NCI-H748 treated with DMSO at 0.1 percent for 48 hours (cell line): ENCODE measurements around the gene LINGO1.

Experiments
- DNase-seq: peaks from one replicate; lab custom pipeline; 2025; lab: John Stamatoyannopoulos, UW

The LINGO1 gene, protein sequence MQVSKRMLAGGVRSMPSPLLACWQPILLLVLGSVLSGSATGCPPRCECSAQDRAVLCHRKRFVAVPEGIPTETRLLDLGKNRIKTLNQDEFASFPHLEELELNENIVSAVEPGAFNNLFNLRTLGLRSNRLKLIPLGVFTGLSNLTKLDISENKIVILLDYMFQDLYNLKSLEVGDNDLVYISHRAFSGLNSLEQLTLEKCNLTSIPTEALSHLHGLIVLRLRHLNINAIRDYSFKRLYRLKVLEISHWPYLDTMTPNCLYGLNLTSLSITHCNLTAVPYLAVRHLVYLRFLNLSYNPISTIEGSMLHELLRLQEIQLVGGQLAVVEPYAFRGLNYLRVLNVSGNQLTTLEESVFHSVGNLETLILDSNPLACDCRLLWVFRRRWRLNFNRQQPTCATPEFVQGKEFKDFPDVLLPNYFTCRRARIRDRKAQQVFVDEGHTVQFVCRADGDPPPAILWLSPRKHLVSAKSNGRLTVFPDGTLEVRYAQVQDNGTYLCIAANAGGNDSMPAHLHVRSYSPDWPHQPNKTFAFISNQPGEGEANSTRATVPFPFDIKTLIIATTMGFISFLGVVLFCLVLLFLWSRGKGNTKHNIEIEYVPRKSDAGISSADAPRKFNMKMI

DNA sequence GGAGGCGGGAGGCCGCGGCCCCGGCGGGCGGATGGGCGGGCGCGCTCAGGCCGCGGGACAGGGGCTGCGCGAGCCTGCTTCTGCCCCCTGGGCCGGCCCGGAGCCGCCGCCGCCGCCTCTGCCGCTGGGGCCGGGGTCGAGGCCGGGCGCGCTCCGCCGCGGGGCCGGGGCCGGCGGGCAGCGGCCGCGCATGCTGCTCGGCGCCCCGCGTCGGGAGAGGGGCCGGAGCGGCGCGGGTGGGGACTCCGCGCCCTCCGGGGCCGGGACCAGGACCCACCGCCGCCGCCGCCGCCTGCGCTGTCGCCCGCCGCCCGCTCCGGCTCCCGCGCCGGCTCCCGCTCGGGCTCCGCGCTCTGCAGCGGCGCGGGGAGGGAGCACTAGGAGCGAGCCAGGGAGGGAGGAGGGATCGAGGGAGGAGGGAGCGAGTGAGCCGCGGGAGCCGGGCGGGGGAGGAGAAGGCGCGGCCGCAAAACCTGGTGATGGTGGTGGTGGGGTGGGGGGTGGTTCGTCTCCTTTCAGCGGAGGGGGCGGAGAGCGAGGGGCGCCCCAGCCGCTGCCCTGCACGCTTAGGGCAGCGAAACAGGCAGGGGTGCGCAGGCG lies at the start of gene LINGO1:
Gene LINGO1 (minus strand): TSS at position 379 of the 600 bp plus-strand sequence. CDS start 597 bp downstream, outside the sequence.
- no peak for DNase-seq

DNA sequence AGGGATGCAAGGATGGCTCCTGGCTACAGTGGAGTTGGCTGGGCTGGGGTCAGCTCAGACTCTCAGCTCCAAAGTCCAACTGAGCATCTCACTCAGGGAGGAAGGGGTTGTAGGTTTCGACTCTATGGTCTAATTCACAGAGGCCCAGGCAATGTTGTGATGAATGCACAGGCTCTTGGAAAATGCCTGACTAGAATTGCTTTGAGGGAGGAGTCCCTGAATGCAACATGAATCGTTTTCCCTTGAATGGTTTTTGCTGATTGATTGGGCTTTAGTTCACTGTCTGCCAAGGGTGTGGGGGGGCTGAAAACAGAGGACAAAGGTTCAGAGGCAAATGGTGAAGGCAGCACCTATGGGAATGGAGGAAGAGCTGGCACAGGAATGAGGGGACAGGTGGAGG lies 48.6 kb upstream of the LINGO1 start:
- DNase-seq, result no peak

GRCh38 chr15:77676569-77677375 lies 44.1 kb upstream of the LINGO1 start:
- DNase-seq, result no peak

DNA sequence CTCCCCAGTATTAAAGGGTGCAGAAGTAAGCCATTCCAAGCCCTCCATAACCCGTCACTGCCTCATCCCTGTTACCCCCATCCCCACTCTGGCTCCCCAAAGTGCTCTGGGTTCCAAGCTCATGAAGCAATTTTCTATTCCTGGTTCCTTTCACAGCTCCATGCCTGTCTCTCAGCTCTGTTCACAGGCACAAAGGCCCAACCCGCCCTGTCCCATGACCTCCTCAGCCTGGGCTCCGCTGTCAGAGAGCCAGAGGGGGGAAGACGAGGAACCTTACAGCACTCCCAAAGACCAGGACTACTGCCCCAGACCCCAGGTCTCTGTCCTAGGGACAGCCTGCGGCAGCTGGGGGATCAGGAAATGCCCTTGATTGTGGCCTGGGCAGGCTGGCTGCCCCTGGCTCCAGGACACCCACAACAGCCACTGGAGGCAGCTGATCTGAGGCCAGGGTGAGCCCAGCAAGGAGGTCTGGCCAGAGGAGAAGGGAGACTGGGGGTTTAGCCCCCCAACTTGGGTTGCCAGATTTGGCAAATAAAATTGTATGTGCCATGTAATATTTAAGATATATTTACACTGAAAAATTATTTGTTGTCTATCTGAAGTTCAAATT lies 43.2 kb upstream of the LINGO1 start:
- no peak for DNase-seq

GRCh38 chr15:77674327-77674726 lies 41.6 kb upstream of the LINGO1 start:
- DNase-seq, result no peak

DNA sequence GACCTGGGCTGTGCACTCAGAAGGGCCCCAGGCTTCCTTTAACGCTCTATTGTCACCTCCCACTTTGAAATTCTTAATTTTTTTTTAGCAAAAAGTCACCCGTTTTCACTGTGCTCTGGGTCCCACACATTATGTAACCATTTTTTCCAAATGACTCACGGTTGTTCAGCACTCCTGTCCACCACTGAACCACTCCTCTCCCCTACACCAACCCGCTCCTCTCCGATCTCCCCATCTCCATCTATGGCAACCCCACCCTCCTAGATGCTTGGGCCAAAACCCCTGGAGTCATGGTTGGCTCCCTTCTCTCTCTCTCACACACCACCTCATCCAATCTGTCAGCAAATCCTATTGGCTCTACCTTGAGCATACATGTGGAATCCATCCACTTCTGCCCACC lies 41.2 kb upstream of the LINGO1 start:
- no peak for DNase-seq

- no peak for DNase-seq
Measured at GRCh38 chr15:77672135-77672534, 39.4 kb upstream of the LINGO1 start.

GRCh38 chr15:77671362-77672056 lies 38.8 kb upstream of the LINGO1 start:
- DNase-seq, result no peak

GRCh38 chr15:77670558-77671361 lies 38.0 kb upstream of the LINGO1 start:
- DNase-seq, result no peak

DNA sequence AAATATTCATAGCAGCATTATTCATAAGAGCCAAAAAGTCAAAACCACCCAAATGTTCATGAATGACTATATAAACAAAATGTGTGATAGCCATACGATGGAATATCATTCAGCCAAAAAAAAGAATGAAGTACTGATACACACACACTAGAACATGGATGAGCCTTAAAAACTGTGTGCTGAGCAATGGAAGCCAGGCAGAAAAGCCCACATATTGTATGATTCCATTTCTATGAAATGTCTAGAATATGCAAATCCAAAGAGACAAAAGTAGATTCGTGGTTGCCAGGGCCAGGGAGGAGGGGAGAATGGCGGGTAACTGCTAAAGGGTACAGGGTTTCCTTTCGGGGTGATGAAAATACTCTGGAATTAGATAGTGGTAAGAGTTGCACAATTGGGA lies 37.2 kb upstream of the LINGO1 start:
- DNase-seq, result no peak

GRCh38 chr15:77667338-77668234 lies 34.9 kb upstream of the LINGO1 start:
- DNase-seq, result no peak

DNA sequence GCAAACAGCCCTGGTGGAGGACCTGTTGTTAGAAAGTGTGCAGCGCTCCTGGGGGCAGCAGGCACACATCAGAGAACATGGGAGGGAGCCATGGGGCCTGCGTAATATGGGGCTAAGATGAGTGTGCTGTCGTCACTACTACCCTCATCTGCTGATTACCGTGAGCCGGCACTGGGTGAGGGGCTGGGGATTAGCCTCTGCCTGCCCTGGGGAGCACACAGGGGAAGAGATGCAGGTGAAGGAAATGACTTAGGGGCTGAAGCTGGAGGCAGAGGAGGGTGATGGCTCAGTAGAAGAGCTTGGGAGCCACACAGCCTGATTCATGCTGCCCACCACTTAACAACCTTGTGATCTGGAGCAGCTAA lies 33.6 kb upstream of the LINGO1 start:
- DNase-seq, result no peak

- DNase-seq, result no peak
Measured at GRCh38 chr15:77665530-77666295, 33.0 kb upstream of the LINGO1 start.

DNA sequence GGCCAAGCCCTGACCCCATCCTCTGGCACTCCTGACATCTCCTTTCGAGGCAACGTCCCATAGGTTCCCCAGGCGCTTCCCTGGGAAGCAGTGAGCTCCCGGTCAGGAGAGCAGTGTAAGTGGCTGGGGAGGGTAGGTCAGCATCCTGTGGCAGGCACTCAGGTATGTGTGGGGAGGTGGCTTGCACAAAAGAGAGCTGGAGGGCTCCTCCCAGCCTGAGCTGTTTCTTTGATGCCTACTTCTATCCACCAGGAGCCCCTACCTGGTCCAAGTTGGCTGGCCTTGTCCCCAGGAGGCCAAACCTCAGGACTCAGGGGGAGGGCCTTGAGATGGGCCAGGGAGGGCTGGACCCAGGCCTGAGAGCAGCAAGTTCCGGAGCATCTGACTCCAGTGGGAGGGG lies 31.7 kb upstream of the LINGO1 start:
- DNase-seq, result no peak

DNA sequence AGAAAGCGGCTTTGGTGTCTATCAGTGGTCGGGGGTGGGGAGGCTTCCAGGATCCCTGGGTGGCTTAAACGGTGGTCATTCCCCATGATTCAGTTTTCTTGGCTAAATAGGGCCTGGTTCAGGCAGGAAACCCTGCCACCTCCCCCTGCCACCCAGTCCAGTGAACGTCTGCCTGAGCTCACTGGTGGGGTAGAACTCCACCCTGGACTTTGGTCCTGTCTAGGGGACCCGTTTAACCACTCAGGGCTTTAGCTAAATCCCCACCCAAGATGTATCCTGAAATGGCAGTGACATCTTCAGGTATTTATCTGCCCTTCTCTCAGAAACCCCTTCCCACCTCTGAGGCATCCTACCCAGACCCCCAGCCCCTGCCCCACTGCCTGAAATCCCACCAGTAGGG lies 30.5 kb upstream of the LINGO1 start:
- no peak for DNase-seq

DNA sequence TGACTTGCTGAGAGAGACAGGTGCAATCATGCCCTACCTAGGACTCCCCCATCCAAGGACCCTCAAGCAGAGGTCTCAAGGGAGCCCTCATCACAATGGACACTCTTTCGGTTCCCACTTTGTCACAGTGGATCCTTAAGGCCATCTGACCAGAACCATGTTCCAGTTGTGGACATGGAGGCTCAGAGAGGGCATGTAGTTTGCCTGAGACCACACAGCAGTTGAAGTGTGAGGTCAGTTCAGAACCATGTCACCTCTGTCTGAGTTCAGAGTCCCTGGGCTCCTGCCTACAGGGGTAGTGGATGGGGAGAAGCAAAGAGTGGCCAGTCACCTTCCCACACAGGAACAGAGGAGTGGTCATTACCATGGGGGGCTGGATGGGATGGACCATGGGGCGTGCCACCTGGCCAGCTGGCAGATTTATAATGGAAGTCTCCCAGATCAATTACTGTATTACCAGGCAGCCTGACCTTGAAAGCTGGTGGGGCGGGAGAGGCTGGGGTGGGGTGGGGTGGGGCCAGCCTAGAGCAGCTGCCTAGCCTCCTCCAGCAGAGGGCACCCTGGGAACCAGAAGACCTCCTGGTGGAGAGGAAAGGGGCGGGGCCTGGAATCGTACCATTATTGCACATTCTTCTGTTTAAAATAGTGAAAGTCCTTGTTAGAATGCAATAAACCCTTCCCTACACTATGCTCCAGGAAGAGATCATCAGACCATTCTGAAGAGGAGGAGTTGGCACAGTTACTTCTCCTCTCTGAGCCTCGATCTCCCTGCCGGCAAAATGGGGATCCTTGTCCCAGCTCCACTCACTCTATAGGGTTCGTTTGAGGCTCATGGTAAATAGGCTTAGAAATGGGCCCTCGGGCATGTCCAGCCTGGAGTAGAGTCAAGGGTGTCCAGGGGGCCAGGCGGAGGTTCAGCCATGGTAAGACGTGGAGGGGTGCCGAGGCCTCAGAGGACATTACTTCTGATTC lies 26.9 kb upstream of the LINGO1 start:
- peak; percentile 3 for DNase-seq

DNA sequence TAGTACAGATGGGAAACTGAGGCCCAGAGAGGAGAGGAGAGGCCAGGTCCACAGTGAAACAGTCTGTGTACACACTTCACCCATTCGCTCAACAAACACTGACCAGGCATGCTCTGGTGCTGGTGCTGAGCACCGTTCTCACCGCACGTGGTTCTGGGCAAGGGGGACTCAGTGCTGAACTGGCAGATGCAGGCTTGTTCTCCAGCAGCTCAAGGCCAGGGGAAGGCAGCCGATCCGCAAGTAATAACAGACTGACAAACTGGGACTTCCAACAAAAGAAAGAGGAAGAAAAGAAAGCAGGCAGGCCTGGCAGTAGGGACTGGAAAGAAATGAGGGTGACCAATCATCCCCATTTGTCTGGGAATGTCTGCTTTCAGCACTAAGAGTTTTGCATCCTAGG lies 25.6 kb upstream of the LINGO1 start:
- no peak for DNase-seq
